HG02588 (cell line): ENCODE data around the gene FOXN3.

Source experiments
- ATAC-seq: cut with Tn5 transposase; IDR thresholded peaks from one replicate; pipeline ENCODE4 v1.9.1; 2021; ENCODE audit warnings: mild to moderate bottlenecking, moderate library complexity; ENCODE audit not compliant: unreplicated experiment

The FOXN3 gene

GRCh38 chr14:89409961-89410360 is 7.1 kb downstream of the FOXN3 start:
- ATAC-seq = no peak

- no peak for ATAC-seq
Measured at GRCh38 chr14:89408907-89409700, 7.9 kb downstream of the FOXN3 start.

GRCh38 chr14:89407856-89408255 is 9.2 kb downstream of the FOXN3 start:
- no peak for ATAC-seq

GRCh38 chr14:89406941-89407340 is 10.1 kb downstream of the FOXN3 start:
- no peak for ATAC-seq

- ATAC-seq = no peak
Measured at GRCh38 chr14:89406361-89406760, 10.7 kb downstream of the FOXN3 start.

GRCh38 chr14:89405712-89406111 is 11.3 kb downstream of the FOXN3 start:
- ATAC-seq = no peak

GRCh38 chr14:89402363-89402762 is 14.7 kb downstream of the FOXN3 start:
- no peak for ATAC-seq

- ATAC-seq = no peak
Measured at GRCh38 chr14:89401761-89402160, 15.3 kb downstream of the FOXN3 start.

GRCh38 chr14:89401241-89401640 is 15.8 kb downstream of the FOXN3 start:
- no peak for ATAC-seq

GRCh38 chr14:89400529-89400928 is 16.5 kb downstream of the FOXN3 start:
- ATAC-seq = no peak

GRCh38 chr14:89399594-89400068 is 17.4 kb downstream of the FOXN3 start:
- no peak for ATAC-seq

- ATAC-seq = no peak
Measured at GRCh38 chr14:89399157-89399556, 17.9 kb downstream of the FOXN3 start.

GRCh38 chr14:89397569-89398230 is 19.3 kb downstream of the FOXN3 start:
- ATAC-seq = no peak

GRCh38 chr14:89394972-89395371 is 22.1 kb downstream of the FOXN3 start:
- ATAC-seq = no peak

- no peak for ATAC-seq
Measured at GRCh38 chr14:89393222-89393745, 23.7 kb downstream of the FOXN3 start.

- ATAC-seq = no peak
Measured at GRCh38 chr14:89392181-89392580, 24.9 kb downstream of the FOXN3 start.

- no peak for ATAC-seq
Measured at GRCh38 chr14:89391556-89391955, 25.5 kb downstream of the FOXN3 start.

GRCh38 chr14:89391123-89391522 is 25.9 kb downstream of the FOXN3 start:
- no peak for ATAC-seq

GRCh38 chr14:89388853-89389252 is 28.2 kb downstream of the FOXN3 start:
- no peak for ATAC-seq

GRCh38 chr14:89387922-89388685 is 28.9 kb downstream of the FOXN3 start:
- ATAC-seq = no peak

- no peak for ATAC-seq
Measured at GRCh38 chr14:89386212-89386886, 30.7 kb downstream of the FOXN3 start.
